Esophagus muscularis mucosa (tissue), 4 donors: ENCODE results near the gene COL5A1.

ENCODE experiments used
- EP300 ChIP-seq: sonication (generic); formaldehyde crosslinking; IDR thresholded peaks from one replicate; pipeline ENCODE4 v1.6.1; 2017; ENCODE audit warnings: antibody characterized with exemption
- POLR2AphosphoS5 ChIP-seq, 2 donors: sonication (generic); formaldehyde crosslinking; IDR thresholded peaks; one replicate each; pipeline ENCODE4 v1.6.1; 2017; ENCODE audit warnings: antibody characterized with exemption in 2 of 2
- TF ChIP-seq, protein P1 (sequence below), 3 experiments: fragments of 200-600 bp in 2 of 3; fragments of 450-650 bp in 1 of 3; sonication (generic) in 2 of 3; IDR thresholded peaks; one replicate each; pipeline ENCODE4 v1.5.1; 2017 to 2019; ENCODE audit warnings: antibody characterized with exemption in 3 of 3, mild to moderate bottlenecking in 2 of 3, moderate library complexity in 1 of 3

DNA sequence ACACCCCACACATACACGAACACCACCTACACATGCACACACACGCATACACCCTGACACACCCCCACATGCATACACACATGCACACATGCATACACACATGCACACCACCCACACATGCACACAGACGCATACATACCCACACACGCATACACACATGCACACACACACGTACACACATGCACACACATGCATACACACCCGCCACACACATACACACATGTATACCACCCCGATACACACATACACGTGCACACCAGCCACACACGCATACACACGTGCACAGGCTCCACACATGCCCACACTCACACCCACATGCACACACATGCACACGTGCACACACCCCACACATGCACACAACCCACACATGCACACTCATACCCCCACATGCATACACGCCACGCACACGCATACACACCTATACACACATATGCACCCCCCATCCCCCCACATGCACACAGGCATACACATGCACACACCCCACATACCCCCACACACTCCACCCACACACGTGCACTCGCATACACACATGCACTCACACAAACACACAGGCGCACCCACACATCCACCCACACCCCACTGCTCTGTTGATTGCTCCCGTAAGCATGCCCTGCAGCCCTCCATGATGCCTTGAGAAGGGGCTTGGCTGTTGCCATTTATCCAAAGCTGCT, 119.3 kb downstream of the COL5A1 start:
- TF ChIP-seq EP300 (no peak), POLR2AphosphoS5 (IDR thresholded peaks at IDR 0.05) (no peak)
- TF ChIP-seq, protein P1, sequence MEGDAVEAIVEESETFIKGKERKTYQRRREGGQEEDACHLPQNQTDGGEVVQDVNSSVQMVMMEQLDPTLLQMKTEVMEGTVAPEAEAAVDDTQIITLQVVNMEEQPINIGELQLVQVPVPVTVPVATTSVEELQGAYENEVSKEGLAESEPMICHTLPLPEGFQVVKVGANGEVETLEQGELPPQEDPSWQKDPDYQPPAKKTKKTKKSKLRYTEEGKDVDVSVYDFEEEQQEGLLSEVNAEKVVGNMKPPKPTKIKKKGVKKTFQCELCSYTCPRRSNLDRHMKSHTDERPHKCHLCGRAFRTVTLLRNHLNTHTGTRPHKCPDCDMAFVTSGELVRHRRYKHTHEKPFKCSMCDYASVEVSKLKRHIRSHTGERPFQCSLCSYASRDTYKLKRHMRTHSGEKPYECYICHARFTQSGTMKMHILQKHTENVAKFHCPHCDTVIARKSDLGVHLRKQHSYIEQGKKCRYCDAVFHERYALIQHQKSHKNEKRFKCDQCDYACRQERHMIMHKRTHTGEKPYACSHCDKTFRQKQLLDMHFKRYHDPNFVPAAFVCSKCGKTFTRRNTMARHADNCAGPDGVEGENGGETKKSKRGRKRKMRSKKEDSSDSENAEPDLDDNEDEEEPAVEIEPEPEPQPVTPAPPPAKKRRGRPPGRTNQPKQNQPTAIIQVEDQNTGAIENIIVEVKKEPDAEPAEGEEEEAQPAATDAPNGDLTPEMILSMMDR (IDR thresholded peaks at IDR 0.05): no peak
